ENCODE results near the gene NDUFA13.

NDUFA13 gene

GRCh38 chr19:19566306-19566705 lies 50.3 kb downstream of the NDUFA13 start:
- no peak for DNase-seq

GRCh38 chr19:19567391-19567790 lies 51.4 kb downstream of the NDUFA13 start:
- DNase-seq: no peak

GRCh38 chr19:19568802-19569756 lies 53.1 kb downstream of the NDUFA13 start:
- DNase-seq: no peak

DNA sequence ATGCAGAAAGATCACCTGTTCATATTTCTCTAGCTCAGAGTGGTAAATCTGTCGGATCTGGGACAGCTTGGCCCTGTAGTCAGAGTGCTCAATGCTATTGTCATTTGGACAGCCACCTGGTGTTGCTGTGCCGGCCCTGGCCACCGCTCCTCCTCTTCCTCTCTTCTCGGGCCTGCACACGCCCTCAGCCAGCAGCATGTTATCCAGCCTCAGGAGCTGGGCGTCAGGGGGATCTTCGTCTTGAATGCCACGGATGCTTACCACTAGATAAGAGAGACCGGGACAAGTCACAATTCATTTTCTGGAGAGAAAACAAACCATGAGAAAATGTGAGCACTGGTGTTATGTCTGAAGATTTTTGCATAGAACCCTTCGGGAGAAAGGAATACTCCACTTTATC lies 54.5 kb downstream of the NDUFA13 start:
- no peak for DNase-seq

DNA sequence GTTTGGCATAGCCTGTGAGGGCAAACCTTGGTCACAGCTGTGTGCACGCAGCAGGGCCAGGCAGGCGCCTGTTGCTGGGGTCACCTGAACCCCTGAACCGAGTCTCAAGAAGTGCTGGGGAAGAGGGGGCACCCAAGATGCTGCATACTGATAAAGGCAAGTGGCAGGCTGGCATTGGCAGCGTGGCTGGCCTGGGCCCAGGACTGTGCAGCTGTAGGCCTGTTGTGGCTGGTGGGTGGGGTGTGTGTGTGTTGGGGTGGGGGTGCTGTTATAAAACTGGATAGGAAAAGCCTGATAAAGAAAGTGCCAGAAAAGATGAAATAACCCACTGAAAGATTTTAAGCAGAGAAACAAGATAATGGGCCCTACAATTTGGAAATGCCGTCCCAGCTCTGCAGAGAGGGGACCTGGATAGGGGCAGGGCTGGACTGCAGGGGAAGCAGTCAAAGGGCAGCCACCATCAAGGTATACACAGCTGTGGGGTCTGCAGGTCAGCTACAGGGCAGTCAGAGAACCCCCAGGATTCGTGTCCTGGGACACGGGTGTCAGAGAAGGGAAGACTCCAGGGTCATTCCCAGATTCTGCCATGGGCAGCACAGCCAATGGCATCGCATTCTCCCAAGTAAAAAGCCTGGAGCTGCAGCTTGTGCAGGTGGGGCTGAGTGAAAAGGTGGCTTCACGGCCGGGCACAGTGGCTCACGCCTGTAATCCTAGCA lies 55.2 kb downstream of the NDUFA13 start:
- DNase-seq: no peak

- no peak for DNase-seq
These were observed 59.4 kb downstream of the NDUFA13 start for GRCh38 chr19:19575411-19575810.
